Spleen (tissue), 11 donors: ENCODE results near the gene DES. TPM values are rescaled to one million over a fixed set of nuclear protein-coding genes. Genes with fewer than 3 reads are reported as not detected.
A peak's percentile ranks its signal among the peaks of the same experiment; 100 is the strongest.

ENCODE experiments used
- DNase-seq: peaks from one replicate; pipeline ENCODE4 v3.0.0-alpha.2; 2020
- H3K27ac ChIP-seq, 8 donors: fragments of 200-600 bp; sonication (generic) in 7 of 8; 1 replicate in 4 of 8; 2 replicates in 4 of 8; pipeline versions ENCODE4 v1.5.0 to v1.8.0; 2016 to 2021; ENCODE audit warnings: inconsistent platforms in 4 of 8, mild to moderate bottlenecking in 4 of 8, moderate library complexity in 1 of 8
- H3K27me3 ChIP-seq, 7 donors: fragments of 200-600 bp; sonication (generic) in 6 of 7; replicated peaks in 1 of 7; 1 replicate in 4 of 7; 2 replicates in 3 of 7; pipeline versions ENCODE4 v1.5.0 to v1.8.0; 2016 to 2021; ENCODE audit warnings: inconsistent platforms in 3 of 7, mild to moderate bottlenecking in 1 of 7
- H3K36me3 ChIP-seq, 6 donors: fragments of 200-600 bp; sonication (generic) in 5 of 6; 1 replicate in 4 of 6; 2 replicates in 2 of 6; pipeline versions ENCODE4 v1.5.0 to v1.8.0; 2016 to 2021; ENCODE audit warnings: inconsistent platforms in 2 of 6
- H3K4me1 ChIP-seq, 6 donors: fragments of 200-600 bp; sonication (generic) in 5 of 6; 1 replicate in 3 of 6; 2 replicates in 3 of 6; pipeline versions ENCODE4 v1.5.0 to v1.8.0; 2016 to 2021; ENCODE audit warnings: inconsistent platforms in 3 of 6
- H3K4me3 ChIP-seq, 8 donors: fragments of 200-600 bp; sonication (generic) in 7 of 8; 1 replicate in 4 of 8; 2 replicates in 4 of 8; pipeline versions ENCODE4 v1.5.0 to v1.8.0; 2016 to 2021; ENCODE audit warnings: inconsistent platforms in 4 of 8, mild to moderate bottlenecking in 4 of 8, moderate library complexity in 2 of 8
- H3K9me3 ChIP-seq, 8 donors: fragments of 200-600 bp; sonication (generic) in 7 of 8; 1 replicate in 4 of 8; 2 replicates in 4 of 8; pipeline versions ENCODE4 v1.5.0 to v1.8.0; 2016 to 2021; ENCODE audit warnings: inconsistent platforms in 4 of 8
- CTCF ChIP-seq, 11 experiments: fragments of 200-600 bp in 7 of 11; fragments of 450-650 bp in 4 of 11; sonication (generic) in 4 of 11; IDR thresholded peaks in 8 of 11; conservative IDR thresholded peaks in 3 of 11; 1 replicate in 7 of 11; 2 replicates in 4 of 11; pipeline versions ENCODE4 v1.4.0 to v1.8.0; 2016 to 2021; ENCODE audit warnings: antibody characterized with exemption in 11 of 11, inconsistent platforms in 4 of 11, mild to moderate bottlenecking in 1 of 11
- POLR2A ChIP-seq, 3 donors: fragments of 450-650 bp; IDR thresholded peaks; one replicate each; pipeline ENCODE4 v1.5.1; 2017; ENCODE audit warnings: antibody characterized with exemption in 3 of 3, mild to moderate bottlenecking in 1 of 3
- POLR2AphosphoS5 ChIP-seq, 3 donors: sonication (generic); formaldehyde crosslinking; IDR thresholded peaks; one replicate each; pipeline ENCODE4 v1.5.1; 2017; ENCODE audit warnings: antibody characterized with exemption in 3 of 3
- WGBS, 5 donors: extraction: QIAGEN DNeasy Blood & Tissue Kit in 3 of 5; methylation state at CpG; one replicate each; pipeline versions ENCODE4 v1.1.5 to v1.1.7; 2013 to 2018; 5-methylcytosine and 5-hydroxymethylcytosine counted together
- intact Hi-C: fragments of 100-400 bp; cut with DNase I; formaldehyde crosslinking; loops from one replicate; pipeline ENCODE4 v1.15.0; 2023; ENCODE audit warnings: low total_unique reads
- polyA plus RNA-seq, 3 donors: library from polyadenylated mRNA; stranded (reverse); fragments of 200-250 nt; gene quantifications; one replicate each; pipeline ENCODE4 v1.2.1, GENCODE V29; 2013
- total RNA-seq, 7 donors: library from RNA; depleted of rRNA in 3 of 7; stranded (reverse); fragments of >200 nt in 3 of 7; fragmentation: NEBNext Ultra II Directional in 4 of 7; extraction: Animal tissue kit (Norgen Biotek cat#: 25700) in 4 of 7; gene quantifications; one replicate each; pipeline versions ENCODE4 v1.1.0 to v1.2.1, GENCODE V29; 2016 to 2021
- donor health status: healthy with polysubstance abuse.
- donor health status: DM: no; HTN: no; CAD: no; lungs with moderate emphysema.
- donor health status: DM: no; HTN: no; CAD: no.
- donor health status: Bipolar disorder and iron deficiency.
- donor health status: healthy.
- donor health status: DM: no; HTN: no; CAD: no.
- donor health status: DM: yes; HTN: yes; CAD: no.

DES gene
- total and polyA plus RNA-seq, 10 donors: 4.3 to 24.7 (median 11.7) TPM

GRCh38 chr2:219378163-219378851 lies 39.9 kb upstream of the DES start:
- intact Hi-C loops: no loop called here
- 93 to 96% (median 95%) methylated on average over 13 of the region's 13 CpGs for WGBS, 5 donors
- DNase-seq: no peak
- H3K27me3 ChIP-seq: no peaks in the 10 kb centered on the region
- TF ChIP-seq POLR2A (IDR thresholded peaks at IDR 0.05) (no peak), POLR2AphosphoS5 (IDR thresholded peaks at IDR 0.05) (no peak), CTCF (IDR thresholded peaks at IDR 0.05 in 8 of 11, conservative IDR thresholded peaks at IDR 0.05 in 3 of 11) (no peak)
- peaks cover 0 to 99% (median 65%) of the 10 kb centered on the region in 6 donors for H3K36me3 ChIP-seq
- H3K27ac ChIP-seq: no peak overlapping the region
- no peak overlapping the region for H3K4me3 ChIP-seq
- no peaks in the 10 kb centered on the region for H3K4me1 ChIP-seq
- H3K9me3 ChIP-seq: no peaks in the 10 kb centered on the region

DNA sequence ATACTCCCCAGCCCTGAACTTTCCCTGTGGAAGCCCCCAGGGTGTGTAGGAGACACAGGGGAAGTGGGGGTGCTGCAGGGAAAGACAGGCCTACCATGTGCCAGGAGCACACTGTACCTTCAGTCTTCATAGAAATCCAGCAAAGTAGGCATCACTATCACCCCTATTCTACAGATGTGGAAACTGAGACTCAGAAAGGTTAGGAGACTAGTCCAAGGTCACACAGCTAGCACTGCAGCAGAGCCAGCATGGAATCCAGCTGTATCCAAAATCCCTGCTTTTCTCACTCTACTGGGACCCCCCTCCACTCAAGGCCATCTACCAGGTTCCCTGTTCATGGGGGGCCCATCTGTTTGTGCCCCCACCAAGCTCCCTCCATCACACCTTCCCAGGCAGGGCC lies 37.3 kb upstream of the DES start:
- TF ChIP-seq POLR2A (IDR thresholded peaks at IDR 0.05): no peak
- TF ChIP-seq CTCF (IDR thresholded peaks at IDR 0.05 in 8 of 11, conservative IDR thresholded peaks at IDR 0.05 in 3 of 11): no peak
- TF ChIP-seq POLR2AphosphoS5 (IDR thresholded peaks at IDR 0.05): no peak
- no peak for DNase-seq
- peaks cover 5 to 100% (median 73%) of the 10 kb centered on the region in 6 donors for H3K36me3 ChIP-seq
- H3K9me3 ChIP-seq: no peaks in the 10 kb centered on the region
- no peak overlapping the region for H3K27ac ChIP-seq
- H3K27me3 ChIP-seq: no peaks in the 10 kb centered on the region
- peaks cover 0 to 14% (median under 1%) of the 10 kb centered on the region in 6 donors for H3K4me1 ChIP-seq
- intact Hi-C loops: no loop called here
- H3K4me3 ChIP-seq: no peak overlapping the region

- Histone ChIP-seq H3K27ac (no peak overlapping the region), H3K27me3 (no peaks in the 10 kb centered on the region), H3K9me3 (no peaks in the 10 kb centered on the region), H3K36me3 (peaks cover 5 to 100% (median 74%) of the 10 kb centered on the region in 6 donors), H3K4me1 (peaks cover 0 to 19% (median 5%) of the 10 kb centered on the region in 6 donors), H3K4me3 (no peak overlapping the region)
- DNase-seq: no peak
- WGBS, 5 donors: 92 to 95% (median 93%) methylated on average over 9 of the region's 9 CpGs
- intact Hi-C loops: no loop called here
- TF ChIP-seq POLR2AphosphoS5 (IDR thresholded peaks at IDR 0.05): no peak
- no peak for TF ChIP-seq CTCF (IDR thresholded peaks at IDR 0.05 in 8 of 11, conservative IDR thresholded peaks at IDR 0.05 in 3 of 11)
- no peak for TF ChIP-seq POLR2A (IDR thresholded peaks at IDR 0.05)
These were observed 36.7 kb upstream of the DES start for GRCh38 chr2:219381448-219381847.

GRCh38 chr2:219384083-219384713 lies 34.0 kb upstream of the DES start:
- H3K36me3 ChIP-seq: peaks cover 5 to 73% (median 65%) of the 10 kb centered on the region in 6 donors
- TF ChIP-seq POLR2A (IDR thresholded peaks at IDR 0.05): no peak
- TF ChIP-seq POLR2AphosphoS5 (IDR thresholded peaks at IDR 0.05): peak in 1 of 3 donors; percentile 10
- TF ChIP-seq CTCF (IDR thresholded peaks at IDR 0.05 in 8 of 11, conservative IDR thresholded peaks at IDR 0.05 in 3 of 11): no peak
- no peaks in the 10 kb centered on the region for H3K27me3 ChIP-seq
- H3K4me1 ChIP-seq: peaks cover 2 to 36% (median 20%) of the 10 kb centered on the region in 6 donors
- no peak overlapping the region for H3K27ac ChIP-seq
- no peak for DNase-seq
- H3K9me3 ChIP-seq: no peaks in the 10 kb centered on the region
- H3K4me3 ChIP-seq: no peak overlapping the region
- WGBS, 5 donors: 86 to 89% (median 87%) methylated on average over 15 of the region's 15 CpGs
- intact Hi-C loops: no loop called here
